GM06990 (cell line): ENCODE results near the gene ATMIN.

ENCODE experiments used
- DNase-seq: peaks from one replicate; pipeline ENCODE4 v3.0.0-alpha.2; 2011; ENCODE audit not compliant: insufficient read length; ENCODE audit errors: extremely low read depth
- H3K27me3 ChIP-seq: replicated peaks from 2 replicates; pipeline ENCODE4 v1.6.0; 2011; ENCODE audit warnings: low read length; ENCODE audit not compliant: control insufficient read depth, insufficient read depth
- H3K36me3 ChIP-seq: 2 replicates; pipeline ENCODE4 v1.5.1; 2011; ENCODE audit warnings: low read length; ENCODE audit not compliant: control insufficient read depth, insufficient read depth
- H3K4me3 ChIP-seq: replicated peaks from 2 replicates; pipeline ENCODE4 v1.5.1; 2011; ENCODE audit warnings: low read depth, mild to moderate bottlenecking, control low read depth, low read length
- CTCF ChIP-seq: IDR thresholded peaks from 2 replicates; pipeline ENCODE4 v1.5.1; 2011; ENCODE audit warnings: low read length, control low read depth, mild to moderate bottlenecking, inconsistent platforms; ENCODE audit not compliant: insufficient read depth, poor library complexity, severe bottlenecking

The ATMIN gene

GRCh38 chr16:80994451-80994850 is 41.2 kb upstream of the ATMIN start:
- TF ChIP-seq CTCF: no peak
- Histone ChIP-seq H3K27me3 (no peaks in the 10 kb centered on the region), H3K36me3 (no peaks in the 10 kb centered on the region; the same call in 1 of the 2 replicates), H3K4me3 (no peak overlapping the region)
- DNase-seq: no peak

GRCh38 chr16:80996688-80997138 is 38.9 kb upstream of the ATMIN start:
- no peaks in the 10 kb centered on the region for H3K27me3 ChIP-seq
- DNase-seq: no peak
- no peak for TF ChIP-seq CTCF
- no peaks in the 10 kb centered on the region for H3K36me3 ChIP-seq
- peak overlapping the region; percentile 62 for H3K4me3 ChIP-seq

GRCh38 chr16:80997139-80997798 is 38.4 kb upstream of the ATMIN start:
- H3K36me3 ChIP-seq: no peaks in the 10 kb centered on the region
- DNase-seq: no peak
- H3K27me3 ChIP-seq: no peaks in the 10 kb centered on the region
- no peak for TF ChIP-seq CTCF
- H3K4me3 ChIP-seq: peak overlapping the region; percentile 62

- no peaks in the 10 kb centered on the region for H3K27me3 ChIP-seq
- no peak for DNase-seq
- H3K36me3 ChIP-seq: no peaks in the 10 kb centered on the region
- no peak overlapping the region for H3K4me3 ChIP-seq
- TF ChIP-seq CTCF: no peak
Measured at GRCh38 chr16:80997964-80998620, 37.5 kb upstream of the ATMIN start.

- DNase-seq: no peak
- Histone ChIP-seq H3K27me3 (no peaks in the 10 kb centered on the region), H3K4me3 (no peak overlapping the region), H3K36me3 (no peaks in the 10 kb centered on the region)
- TF ChIP-seq CTCF: no peak
Measured at GRCh38 chr16:81000873-81001272, 34.8 kb upstream of the ATMIN start.
